Mucosa of rectum (tissue), 2 donors: ENCODE measurements around the gene SLC38A3.

Experiments
- H3K27ac ChIP-seq, 2 donors: one replicate each; pipeline ENCODE4 v1.7.0; 2013; ENCODE audit warnings: inconsistent platforms in 2 of 2, low read depth in 2 of 2, low read length in 2 of 2
- H3K27me3 ChIP-seq, 2 donors: one replicate each; pipeline ENCODE4 v1.7.0; 2013; ENCODE audit warnings: low read length in 2 of 2; ENCODE audit not compliant: control insufficient read depth in 2 of 2, insufficient read depth in 2 of 2
- H3K36me3 ChIP-seq, 2 donors: one replicate each; pipeline ENCODE4 v1.7.0; 2013; ENCODE audit warnings: low read length in 2 of 2; ENCODE audit not compliant: control insufficient read depth in 2 of 2, insufficient read depth in 2 of 2
- H3K4me1 ChIP-seq, 2 donors: one replicate each; pipeline ENCODE4 v1.7.0; 2013; ENCODE audit warnings: low read length in 2 of 2, mild to moderate bottlenecking in 1 of 2; ENCODE audit not compliant: control insufficient read depth in 2 of 2, insufficient read depth in 2 of 2
- H3K4me3 ChIP-seq, 2 donors: one replicate each; pipeline ENCODE4 v1.7.0; 2013; ENCODE audit warnings: low read length in 2 of 2
- H3K9ac ChIP-seq, 2 donors: one replicate each; pipeline ENCODE4 v1.7.0; 2013; ENCODE audit warnings: low read length in 2 of 2, low read depth in 1 of 2, mild to moderate bottlenecking in 1 of 2
- H3K9me3 ChIP-seq, 2 donors: one replicate each; pipeline ENCODE4 v1.7.0; 2013; ENCODE audit warnings: low read length in 2 of 2; ENCODE audit not compliant: control insufficient read depth in 2 of 2
- donor health status: healthy.
- donor health status: Normal muscosa, but diverticular disease.

Gene SLC38A3

DNA sequence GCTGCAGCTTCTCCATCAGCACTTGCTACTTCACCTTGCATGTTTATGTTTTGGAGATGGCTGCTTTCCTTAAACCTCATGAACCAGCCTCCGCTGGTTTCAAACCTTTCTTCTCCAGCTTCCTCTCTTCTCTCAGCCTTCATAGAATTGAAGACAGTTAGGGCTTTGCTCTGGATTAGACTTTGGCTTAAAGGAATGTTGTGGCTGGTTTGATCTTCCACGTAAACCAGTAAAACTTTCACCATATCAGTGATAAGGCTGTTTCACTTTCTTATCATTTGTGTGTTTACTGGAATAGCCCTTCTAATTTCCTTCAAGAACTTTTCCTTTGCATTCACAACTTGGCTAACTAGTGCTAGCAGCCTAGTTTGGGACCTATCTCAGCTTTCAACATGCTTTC, 25.4 kb upstream of the SLC38A3 start:
- no peak overlapping the region for H3K9ac ChIP-seq
- H3K27me3 ChIP-seq: no peaks in the 10 kb centered on the region
- H3K36me3 ChIP-seq: peaks cover 5 to 10% of the 10 kb centered on the region in 2 donors
- H3K27ac ChIP-seq: peak overlapping the region; percentile 5 to 16
- no peak overlapping the region for H3K4me3 ChIP-seq
- no peaks in the 10 kb centered on the region for H3K9me3 ChIP-seq
- peaks cover 0 to 11% of the 10 kb centered on the region in 2 donors for H3K4me1 ChIP-seq

DNA sequence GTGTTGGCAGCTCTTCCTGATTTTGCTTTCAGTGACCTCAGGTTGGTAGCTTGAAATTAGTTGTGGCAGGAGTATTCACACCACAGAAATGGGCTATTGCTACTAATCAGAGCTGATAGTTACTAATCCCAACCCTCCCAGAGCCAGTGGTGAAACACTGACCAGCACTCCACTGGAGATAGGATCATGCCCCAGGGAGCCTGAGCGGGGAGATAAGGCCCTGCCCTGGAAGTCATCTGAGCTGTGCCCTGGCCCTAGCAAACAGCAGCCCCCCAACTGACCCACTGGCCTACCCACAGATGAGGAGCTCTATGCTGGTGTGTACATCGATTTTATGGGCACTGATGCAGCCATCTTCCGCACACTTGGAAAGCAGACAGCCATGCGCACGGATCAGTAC, 23.1 kb upstream of the SLC38A3 start:
- H3K9me3 ChIP-seq: no peaks in the 10 kb centered on the region
- H3K36me3 ChIP-seq: peaks cover 2 to 10% of the 10 kb centered on the region in 2 donors
- no peak overlapping the region for H3K9ac ChIP-seq
- peaks cover 0 to 7% of the 10 kb centered on the region in 2 donors for H3K4me1 ChIP-seq
- H3K27ac ChIP-seq: no peak overlapping the region
- no peaks in the 10 kb centered on the region for H3K27me3 ChIP-seq
- H3K4me3 ChIP-seq: no peak overlapping the region

DNA sequence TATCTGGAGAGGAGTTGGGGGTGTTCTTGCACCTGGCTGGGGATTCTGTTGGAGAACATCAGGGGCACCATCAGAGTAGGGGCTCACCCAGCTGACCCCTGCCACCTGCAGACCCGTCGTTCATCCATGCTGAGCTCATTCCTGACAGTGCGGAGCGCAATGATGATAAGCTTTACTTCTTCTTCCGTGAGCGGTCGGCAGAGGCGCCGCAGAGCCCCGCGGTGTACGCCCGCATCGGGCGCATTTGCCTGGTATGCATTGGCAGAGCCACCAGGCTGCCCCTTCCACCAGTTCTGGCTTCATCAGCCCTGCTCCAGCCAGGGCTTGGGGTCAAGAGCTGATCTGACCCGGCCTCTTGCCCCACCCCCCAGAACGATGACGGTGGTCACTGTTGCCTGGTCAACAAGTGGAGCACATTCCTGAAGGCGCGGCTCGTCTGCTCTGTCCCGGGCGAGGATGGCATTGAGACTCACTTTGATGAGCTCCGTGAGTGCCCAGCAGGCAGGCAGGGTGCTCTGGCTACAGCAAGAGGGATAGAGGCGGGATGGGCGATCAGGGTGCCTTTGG, 22.5 kb upstream of the SLC38A3 start:
- Histone ChIP-seq H3K36me3 (peaks cover 0 to 10% of the 10 kb centered on the region in 2 donors), H3K9ac (no peak overlapping the region), H3K27ac (no peak overlapping the region), H3K4me3 (no peak overlapping the region), H3K27me3 (no peaks in the 10 kb centered on the region), H3K9me3 (no peaks in the 10 kb centered on the region), H3K4me1 (peaks cover 0 to 7% of the 10 kb centered on the region in 2 donors)

DNA sequence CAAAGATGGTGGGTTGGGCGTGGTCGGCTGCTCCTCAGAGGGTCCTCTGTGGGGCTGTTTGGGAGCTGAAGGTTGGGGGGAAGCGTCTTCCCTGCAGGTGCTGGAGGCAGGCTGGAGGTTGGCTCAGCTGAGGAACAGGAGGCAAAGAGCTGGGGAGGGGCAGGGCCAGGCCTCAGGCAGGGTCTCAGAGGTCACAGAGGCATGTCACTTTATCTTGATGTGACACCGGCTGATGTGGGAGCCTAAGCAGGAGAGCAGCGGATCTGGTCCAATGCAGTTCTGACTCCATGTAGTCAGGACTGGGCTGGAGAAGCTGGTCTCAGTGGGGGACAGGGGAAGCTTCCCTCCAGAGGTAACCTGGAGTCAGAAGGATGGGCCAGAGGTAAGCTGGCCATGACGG, 21.3 kb upstream of the SLC38A3 start:
- Histone ChIP-seq H3K4me1 (peaks cover 0 to 7% of the 10 kb centered on the region in 2 donors), H3K36me3 (peaks cover 0 to 10% of the 10 kb centered on the region in 2 donors), H3K9ac (no peak overlapping the region), H3K4me3 (no peak overlapping the region), H3K27ac (no peak overlapping the region), H3K27me3 (no peaks in the 10 kb centered on the region), H3K9me3 (no peaks in the 10 kb centered on the region)

DNA sequence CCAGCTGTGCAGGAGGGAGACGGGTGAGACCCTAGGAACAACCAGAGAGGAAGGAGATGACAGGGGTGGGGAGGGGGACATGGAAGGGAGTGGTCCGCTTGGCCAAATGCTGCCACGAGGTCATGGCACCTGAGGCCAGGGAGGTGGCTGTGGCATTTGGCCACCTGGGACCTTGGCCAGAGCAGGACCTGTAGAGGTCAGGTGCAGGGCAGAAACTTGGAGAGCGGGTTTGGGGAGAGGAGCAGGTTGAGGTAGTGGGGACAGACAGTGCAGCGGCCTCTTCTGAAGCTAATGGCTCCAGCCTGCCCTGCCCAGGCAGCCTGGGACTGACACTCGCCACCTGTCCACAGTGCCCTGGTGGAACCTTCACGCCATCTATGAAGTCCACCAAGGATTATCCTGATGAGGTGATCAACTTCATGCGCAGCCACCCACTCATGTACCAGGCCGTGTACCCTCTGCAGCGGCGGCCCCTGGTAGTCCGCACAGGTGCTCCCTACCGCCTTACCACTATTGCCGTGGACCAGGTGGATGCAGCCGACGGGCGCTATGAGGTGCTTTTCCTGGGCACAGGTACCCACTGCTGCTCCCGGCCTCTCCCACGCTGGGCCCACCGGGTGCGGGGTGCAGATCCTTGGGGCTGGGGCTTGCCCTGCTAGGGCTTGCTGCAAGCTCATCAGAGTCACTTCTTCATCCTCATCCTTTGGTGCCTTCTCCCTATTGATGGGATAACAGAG, 20.7 kb upstream of the SLC38A3 start:
- Histone ChIP-seq H3K27ac (no peak overlapping the region), H3K4me1 (peaks cover 0 to 7% of the 10 kb centered on the region in 2 donors)

DNA sequence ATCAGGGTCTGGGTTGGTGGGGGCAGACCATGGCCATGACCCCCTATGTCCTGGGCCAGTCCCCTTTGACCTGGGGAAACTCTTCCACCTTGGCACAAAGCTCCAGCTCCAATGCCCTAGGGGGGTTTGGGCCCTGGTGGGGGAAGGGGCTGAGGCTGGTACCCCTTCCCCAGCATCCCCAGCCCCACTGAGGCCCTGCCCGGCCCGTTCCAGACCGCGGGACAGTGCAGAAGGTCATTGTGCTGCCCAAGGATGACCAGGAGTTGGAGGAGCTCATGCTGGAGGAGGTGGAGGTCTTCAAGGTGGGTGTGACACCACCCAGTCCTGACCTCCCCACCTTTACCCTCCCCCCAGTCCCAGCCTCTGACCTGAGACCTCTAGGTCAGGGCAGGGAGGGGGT, 19.8 kb upstream of the SLC38A3 start:
- Histone ChIP-seq H3K27ac (no peak overlapping the region), H3K27me3 (no peaks in the 10 kb centered on the region), H3K9me3 (no peaks in the 10 kb centered on the region)

More for the DNA sequence above, 20.7 kb upstream of the SLC38A3 start:
- Histone ChIP-seq H3K4me3 (no peak overlapping the region), H3K27me3 (no peaks in the 10 kb centered on the region), H3K9me3 (no peaks in the 10 kb centered on the region), H3K9ac (no peak overlapping the region), H3K36me3 (peaks cover 0 to 10% of the 10 kb centered on the region in 2 donors)

DNA sequence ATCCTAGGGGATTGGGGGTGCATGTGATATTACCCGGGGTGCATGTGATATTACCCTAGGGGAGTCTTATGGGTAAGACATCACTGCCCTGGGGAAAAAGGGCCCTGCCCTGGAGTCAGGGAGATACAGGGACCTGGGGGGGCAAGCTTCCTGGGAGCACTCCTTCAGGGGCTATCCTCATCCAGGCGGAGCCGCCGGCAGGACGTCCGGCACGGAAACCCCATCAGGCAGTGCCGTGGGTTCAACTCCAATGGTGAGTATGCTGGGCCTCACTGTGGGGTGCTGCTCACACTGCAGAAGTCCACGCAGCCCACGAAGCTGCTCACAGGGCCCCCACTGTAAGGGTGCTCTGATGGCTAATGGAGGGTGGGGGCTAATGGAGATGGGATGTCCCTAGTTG, 19.0 kb upstream of the SLC38A3 start:
- H3K9ac ChIP-seq: no peak overlapping the region
- H3K9me3 ChIP-seq: no peaks in the 10 kb centered on the region
- no peak overlapping the region for H3K27ac ChIP-seq
- H3K4me3 ChIP-seq: no peak overlapping the region
- H3K4me1 ChIP-seq: no peaks in the 10 kb centered on the region
- no peaks in the 10 kb centered on the region for H3K27me3 ChIP-seq
- peaks cover 0 to 10% of the 10 kb centered on the region in 2 donors for H3K36me3 ChIP-seq

More for the DNA sequence above, 19.8 kb upstream of the SLC38A3 start:
- Histone ChIP-seq H3K36me3 (peaks cover 0 to 10% of the 10 kb centered on the region in 2 donors), H3K4me3 (no peak overlapping the region), H3K4me1 (peaks cover 0 to under 1% of the 10 kb centered on the region in 2 donors), H3K9ac (no peak overlapping the region)

DNA sequence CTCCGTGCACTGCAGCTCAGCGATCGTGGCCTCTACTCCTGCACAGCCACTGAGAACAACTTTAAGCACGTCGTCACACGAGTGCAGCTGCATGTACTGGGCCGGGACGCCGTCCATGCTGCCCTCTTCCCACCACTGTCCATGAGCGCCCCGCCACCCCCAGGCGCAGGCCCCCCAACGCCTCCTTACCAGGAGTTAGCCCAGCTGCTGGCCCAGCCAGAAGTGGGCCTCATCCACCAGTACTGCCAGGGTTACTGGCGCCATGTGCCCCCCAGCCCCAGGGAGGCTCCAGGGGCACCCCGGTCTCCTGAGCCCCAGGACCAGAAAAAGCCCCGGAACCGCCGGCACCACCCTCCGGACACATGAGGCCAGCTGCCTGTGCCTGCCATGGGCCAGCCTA, 17.3 kb upstream of the SLC38A3 start:
- no peak overlapping the region for H3K4me3 ChIP-seq
- H3K27me3 ChIP-seq: no peaks in the 10 kb centered on the region
- H3K4me1 ChIP-seq: no peaks in the 10 kb centered on the region
- no peak overlapping the region for H3K9ac ChIP-seq
- H3K36me3 ChIP-seq: peaks cover 0 to 7% of the 10 kb centered on the region in 2 donors
- H3K27ac ChIP-seq: no peak overlapping the region
- H3K9me3 ChIP-seq: no peaks in the 10 kb centered on the region

DNA sequence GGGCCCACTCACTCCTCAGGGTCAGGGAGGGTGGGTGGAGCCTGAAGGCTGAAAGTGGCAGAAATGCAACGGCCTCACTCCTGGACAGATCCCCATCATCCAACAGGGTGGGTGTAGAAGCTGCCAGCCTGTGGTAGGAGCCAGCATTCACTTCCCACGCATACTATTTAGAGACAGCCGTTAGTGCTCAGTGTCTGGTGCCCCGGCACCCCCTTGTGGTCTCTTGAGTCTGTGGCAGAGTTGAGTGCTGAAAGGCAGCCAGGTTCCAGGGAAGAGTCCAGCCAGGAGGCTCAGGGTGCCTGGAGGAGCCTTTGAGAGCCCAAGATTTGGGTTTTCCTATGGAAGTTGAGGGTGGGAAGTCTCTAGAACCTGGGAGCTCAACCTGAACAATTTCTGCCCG, 15.8 kb upstream of the SLC38A3 start:
- Histone ChIP-seq H3K27me3 (peaks cover 7 to 12% of the 10 kb centered on the region in 2 donors), H3K27ac (no peak overlapping the region), H3K4me3 (no peak overlapping the region), H3K9me3 (no peaks in the 10 kb centered on the region), H3K4me1 (peaks cover 0 to 3% of the 10 kb centered on the region in 2 donors), H3K36me3 (peaks cover 0 to under 1% of the 10 kb centered on the region in 2 donors), H3K9ac (no peak overlapping the region)

DNA sequence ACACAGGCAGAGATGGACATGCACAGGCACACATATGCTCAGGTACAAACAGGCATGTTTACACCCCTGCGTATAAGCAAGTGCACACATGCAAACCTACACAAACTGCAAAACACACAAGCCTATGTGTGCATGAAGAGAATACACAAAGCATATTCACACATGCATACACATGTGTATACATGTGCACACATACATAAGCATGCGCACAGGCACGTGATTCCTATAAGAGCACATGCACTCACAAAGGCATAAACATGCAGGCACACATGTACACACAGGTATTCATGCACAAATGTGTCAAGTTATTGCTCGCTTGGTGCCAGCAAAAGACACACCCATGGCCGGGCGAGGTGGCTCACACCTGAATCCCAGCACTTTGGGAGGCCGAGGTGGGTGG, 15.1 kb upstream of the SLC38A3 start:
- Histone ChIP-seq H3K36me3 (no peaks in the 10 kb centered on the region), H3K9ac (no peak overlapping the region), H3K4me3 (no peak overlapping the region), H3K9me3 (no peaks in the 10 kb centered on the region), H3K27me3 (peaks cover 7 to 16% of the 10 kb centered on the region in 2 donors), H3K27ac (no peak overlapping the region), H3K4me1 (peaks cover 4 to 7% of the 10 kb centered on the region in 2 donors)
